Suprapubic skin (tissue), 4 donors: ENCODE results near the gene DUS1L. TPM values are rescaled to one million over a fixed set of nuclear protein-coding genes. Genes with fewer than 3 reads are reported as not detected.
"Not testable (repeated sequence)": the region's sequence is repeated elsewhere in the genome, so short reads cannot be mapped to it uniquely, and the experiment has no call there.

ENCODE experiments used
- DNase-seq, 2 donors: peaks; one replicate each; pipeline ENCODE4 v3.0.0-alpha.2; 2019; ENCODE audit warnings: low spot score in 2 of 2
- H3K27ac ChIP-seq: fragments of 200-600 bp; sonication (generic); one replicate; pipeline ENCODE4 v1.5.1; 2019
- H3K27me3 ChIP-seq: fragments of 200-600 bp; sonication (generic); one replicate; pipeline ENCODE4 v1.5.1; 2019
- H3K36me3 ChIP-seq: fragments of 200-600 bp; sonication (generic); one replicate; pipeline ENCODE4 v1.5.1; 2019
- H3K4me1 ChIP-seq: fragments of 200-600 bp; sonication (generic); one replicate; pipeline ENCODE4 v1.5.1; 2019
- H3K4me3 ChIP-seq: fragments of 200-600 bp; sonication (generic); one replicate; pipeline ENCODE4 v1.5.1; 2019; ENCODE audit warnings: mild to moderate bottlenecking
- H3K9me3 ChIP-seq: fragments of 200-600 bp; sonication (generic); one replicate; pipeline ENCODE4 v1.5.1; 2019
- CTCF ChIP-seq, 2 donors: fragments of 200-600 bp in 1 of 2; fragments of 450-650 bp in 1 of 2; sonication (generic) in 1 of 2; IDR thresholded peaks; one replicate each; pipeline ENCODE4 v1.5.1; 2016 to 2019; ENCODE audit warnings: antibody characterized with exemption in 2 of 2, mild to moderate bottlenecking in 1 of 2, moderate library complexity in 1 of 2
- EP300 ChIP-seq: sonication (generic); formaldehyde crosslinking; IDR thresholded peaks from one replicate; pipeline ENCODE4 v1.6.1; 2017; ENCODE audit warnings: antibody characterized with exemption
- POLR2A ChIP-seq, 2 donors: fragments of 450-650 bp; IDR thresholded peaks; one replicate each; pipeline ENCODE4 v1.6.1; 2017; ENCODE audit warnings: antibody characterized with exemption in 2 of 2, mild to moderate bottlenecking in 2 of 2, moderate library complexity in 2 of 2
- POLR2AphosphoS5 ChIP-seq, 3 donors: sonication (generic); formaldehyde crosslinking; IDR thresholded peaks; one replicate each; pipeline ENCODE4 v1.6.1; 2017; ENCODE audit warnings: antibody characterized with exemption in 3 of 3
- WGBS: methylation state at CpG from one replicate; pipeline ENCODE4 v1.1.5; 2018; 5-methylcytosine and 5-hydroxymethylcytosine counted together
- total RNA-seq, 4 donors: library from RNA; depleted of rRNA; stranded (reverse); fragments of >200 nt; gene quantifications; one replicate each; pipeline ENCODE4 v1.1.0, GENCODE V29; 2016

The DUS1L gene
- total RNA-seq, 4 donors from 2014 or later, result 79.3 to 176 (median 108) TPM

GRCh38 chr17:82041144-82041814 lies 24.3 kb downstream of the DUS1L start:
- no peaks in the 10 kb centered on the region for H3K9me3 ChIP-seq
- WGBS, result 81% methylated on average over 17 of the region's 17 CpGs
- no peak overlapping the region for H3K4me3 ChIP-seq
- no peaks in the 10 kb centered on the region for H3K36me3 ChIP-seq
- no peak for TF ChIP-seq POLR2A (IDR thresholded peaks at IDR 0.05)
- TF ChIP-seq CTCF (IDR thresholded peaks at IDR 0.05), result no peak
- no peak for TF ChIP-seq EP300
- TF ChIP-seq POLR2AphosphoS5 (IDR thresholded peaks at IDR 0.05), result no peak
- no peak for DNase-seq
- peaks cover 16% of the 10 kb centered on the region for H3K4me1 ChIP-seq
- H3K27me3 ChIP-seq, result no peaks in the 10 kb centered on the region
- H3K27ac ChIP-seq, result no peak overlapping the region

DNA sequence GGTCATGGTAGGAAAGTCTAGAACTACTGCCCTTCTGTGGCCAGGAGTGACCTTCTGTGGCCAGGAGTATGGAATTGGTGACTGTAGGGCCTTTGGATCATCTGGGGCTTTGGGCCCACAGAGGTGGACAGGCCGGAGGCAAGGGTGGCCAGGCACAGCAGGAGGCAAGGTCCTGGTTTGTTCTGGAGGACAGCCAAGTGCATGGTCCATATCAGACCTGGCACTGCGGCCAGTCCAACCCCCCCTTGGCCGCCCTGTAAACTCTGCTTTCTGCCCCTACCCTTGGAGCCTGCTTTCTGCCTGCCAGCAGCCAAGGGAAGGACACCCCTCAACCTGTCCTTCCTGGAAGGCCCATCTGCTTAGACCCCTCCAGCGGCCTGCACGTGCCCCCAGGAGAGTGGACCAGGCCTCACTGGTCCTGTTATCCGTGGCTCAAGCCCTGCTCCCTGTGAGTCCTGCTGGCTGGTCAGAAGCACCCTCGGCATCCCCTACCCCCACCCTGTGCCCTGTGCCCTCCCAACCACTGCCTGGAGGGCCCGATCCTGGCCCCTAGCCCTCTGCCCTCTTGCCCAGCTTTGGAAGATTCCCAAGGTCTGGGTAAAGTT lies 25.8 kb downstream of the DUS1L start:
- WGBS, result 93% methylated on average over 6 of the region's 8 CpGs

GRCh38 chr17:82038796-82039409 lies 26.7 kb downstream of the DUS1L start:
- WGBS, result 67% methylated on average over 16 of the region's 16 CpGs
- H3K9me3 ChIP-seq, H3K4me3 ChIP-seq, H3K27me3 ChIP-seq, H3K36me3 ChIP-seq, DNase-seq, H3K27ac ChIP-seq: not testable (repeated sequence)
- H3K4me1 ChIP-seq, result peaks cover 22% of the 10 kb centered on the region

More for the DNA sequence above, 25.8 kb downstream of the DUS1L start:
- H3K27ac ChIP-seq, result no peak overlapping the region
- no peak overlapping the region for H3K4me3 ChIP-seq
- no peak for TF ChIP-seq POLR2A (IDR thresholded peaks at IDR 0.05)
- TF ChIP-seq POLR2AphosphoS5 (IDR thresholded peaks at IDR 0.05), result no peak
- no peak for TF ChIP-seq CTCF (IDR thresholded peaks at IDR 0.05)
- TF ChIP-seq EP300, result no peak
- no peaks in the 10 kb centered on the region for H3K9me3 ChIP-seq
- no peaks in the 10 kb centered on the region for H3K27me3 ChIP-seq
- no peak for DNase-seq
- no peaks in the 10 kb centered on the region for H3K36me3 ChIP-seq
- H3K4me1 ChIP-seq, result peaks cover 22% of the 10 kb centered on the region

- peak overlapping the region; percentile 69 for H3K4me3 ChIP-seq
- no peaks in the 10 kb centered on the region for H3K27me3 ChIP-seq
- no peaks in the 10 kb centered on the region for H3K36me3 ChIP-seq
- H3K4me1 ChIP-seq, result peaks cover 22% of the 10 kb centered on the region
- no peaks in the 10 kb centered on the region for H3K9me3 ChIP-seq
- peak overlapping the region; percentile 94 for H3K27ac ChIP-seq
- DNase-seq, result no peak
- TF ChIP-seq CTCF (IDR thresholded peaks at IDR 0.05) (no peak), EP300 (no peak), POLR2A (IDR thresholded peaks at IDR 0.05) (no peak), POLR2AphosphoS5 (IDR thresholded peaks at IDR 0.05) (no peak)
- 4% methylated on average over 10 of the region's 10 CpGs for WGBS
Observed at GRCh38 chr17:82037889-82038195, 27.8 kb downstream of the DUS1L start.

DNA sequence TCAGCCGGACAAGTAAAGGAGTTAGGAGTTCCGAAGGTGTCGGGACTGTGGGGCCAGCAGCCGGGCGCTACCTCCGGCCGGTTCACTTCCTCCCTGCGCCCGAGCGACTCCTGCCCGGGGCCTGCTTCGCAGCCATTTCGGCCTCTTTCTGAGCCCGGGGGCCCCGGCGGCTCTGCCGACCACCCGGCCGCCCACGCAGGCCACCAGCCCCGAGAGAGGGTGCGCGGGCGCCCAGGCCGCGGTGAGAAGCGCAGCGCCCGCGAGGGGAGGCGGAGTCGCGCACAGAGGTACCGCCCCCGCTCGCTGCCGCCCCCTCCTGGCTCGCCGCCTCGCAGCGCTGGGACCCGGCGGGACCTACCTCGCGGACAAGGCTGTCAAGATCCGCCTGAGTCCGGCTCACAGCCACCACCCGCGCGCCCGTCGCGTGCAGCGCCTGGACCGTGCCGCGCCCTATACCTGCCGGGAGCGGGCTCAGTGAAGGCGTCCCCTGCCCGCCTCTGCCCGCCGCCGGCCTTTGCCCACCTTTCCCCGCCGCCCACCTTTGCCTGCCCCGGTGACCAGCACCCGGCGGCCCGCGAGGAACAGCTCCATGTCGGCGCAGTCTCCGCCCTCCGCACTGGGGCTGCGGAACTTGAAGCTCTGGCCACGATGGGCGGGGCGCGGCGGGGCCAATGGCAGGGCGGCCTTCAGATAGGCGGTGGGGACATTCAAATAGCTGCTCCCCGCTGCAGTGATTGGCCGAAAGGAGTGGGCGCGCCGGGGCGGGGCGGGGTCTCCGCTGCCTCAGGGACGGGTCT lies 28.3 kb downstream of the DUS1L start, which contains the start of gene DCXR:
TSS of gene DCXR (minus strand) at position 606 of the 797 bp plus-strand sequence. CDS start at position 591, 15 bp downstream.
- WGBS, result 0% methylated on average over 9 of the region's 92 CpGs
- Histone ChIP-seq H3K4me1 (peaks cover 28% of the 10 kb centered on the region), H3K9me3 (no peaks in the 10 kb centered on the region), H3K27me3 (peaks cover 4% of the 10 kb centered on the region), H3K36me3 (no peaks in the 10 kb centered on the region), H3K27ac (peak within 1 kb of the TSS; percentile 94), H3K4me3 (peak within 1 kb of the TSS; percentile 69)
- TF ChIP-seq POLR2A (IDR thresholded peaks at IDR 0.05), result peak; percentile 56 to 92
- TF ChIP-seq EP300, result no peak
- TF ChIP-seq CTCF (IDR thresholded peaks at IDR 0.05), result peak; percentile 54 to 83
- peak in 2 of 3 donors; percentile 68 to 92 for TF ChIP-seq POLR2AphosphoS5 (IDR thresholded peaks at IDR 0.05)
- peak; percentile 98 to 100 for DNase-seq
